ENCODE results near the gene CALR3. TPM values are rescaled to one million over a fixed set of nuclear protein-coding genes. Genes with fewer than 3 reads are reported as not detected.

The CALR3 gene
- polyA plus RNA-seq, 1 donor from 2014 or later = not detected

Small RNAs within 50 kb of the gene (small RNA-seq; reads per million reads assigned to genes)
- 0 reads per million in 3 experiments for gene RN7SL146P

Other genes with a start within 250 kb of the CALR3 start
- 0.15 and 0.32 TPM in 2 replicates for gene KLF2, start 171.3 kb downstream of the CALR3 start, polyA plus RNA-seq
- 13.0 and 17.5 TPM in 2 replicates for gene EPS15L1, start 24.2 kb downstream of the CALR3 start, polyA plus RNA-seq
- gene C19orf44, start 227 bp upstream of the CALR3 start, polyA plus RNA-seq = 9.9 and 14.5 TPM in 2 replicates
- gene CHERP, start 46.3 kb upstream of the CALR3 start, polyA plus RNA-seq = 5.4 and 8.6 TPM in 2 replicates
- 16.6 and 23.9 TPM in 2 replicates for gene SLC35E1, start 76.2 kb upstream of the CALR3 start, polyA plus RNA-seq
- 3.8 and 4.2 TPM in 2 replicates for gene MED26, start 132.0 kb upstream of the CALR3 start, polyA plus RNA-seq
- gene SMIM7, start 164.0 kb upstream of the CALR3 start, polyA plus RNA-seq = 153 and 171 TPM in 2 replicates
- 8.6 and 11.2 TPM in 2 replicates for gene TMEM38A, start 165.0 kb upstream of the CALR3 start, polyA plus RNA-seq
- 0.16 and 0.24 TPM in 2 replicates for gene NWD1, start 223.7 kb upstream of the CALR3 start, polyA plus RNA-seq

All from neural cell (in vitro differentiated cells).